ENCODE data around the gene STYK1.
"Not testable (repeated sequence)": the region's sequence is repeated elsewhere in the genome, so short reads cannot be mapped to it uniquely, and the experiment has no call there.

STYK1 gene

DNA sequence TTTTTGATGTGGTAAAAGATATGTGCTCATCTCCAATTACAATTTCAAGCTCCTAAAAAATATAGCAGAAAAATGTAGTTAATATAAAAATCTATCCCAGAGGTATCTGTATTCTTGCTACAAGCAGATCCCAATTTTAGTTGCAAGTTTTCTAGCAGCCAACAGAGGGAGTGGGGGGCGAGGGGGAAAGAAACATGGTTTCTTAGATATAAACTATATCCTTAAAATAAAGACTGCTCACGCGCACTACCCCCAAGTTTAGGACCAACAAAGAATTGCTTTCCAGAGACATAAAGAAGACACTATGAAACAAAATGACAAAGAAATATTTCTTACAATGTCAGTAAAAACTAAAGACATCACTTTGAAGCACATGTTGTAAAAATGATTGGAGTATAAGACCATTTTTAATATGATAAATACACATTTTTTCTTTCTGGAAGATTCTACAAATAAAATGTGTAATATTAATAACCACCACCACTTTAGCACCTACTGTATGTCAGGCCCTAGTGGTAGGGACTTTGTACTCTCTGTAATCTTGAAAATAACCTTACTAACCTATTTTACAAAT lies 65.9 kb downstream of the STYK1 start:
- H3K9me3 ChIP-seq (ENCODE audit: control insufficient read depth, insufficient read depth, low read depth, low read length): no peaks in the 10 kb centered on the region
- no peaks in the 10 kb centered on the region for H3K27me3 ChIP-seq (ENCODE audit: control insufficient read depth, insufficient read depth, low read length)
- no peak overlapping the region for H3K4me3 ChIP-seq (ENCODE audit: low read depth, low read length)
- 0 out of 2 replicates have a peak, but pooled peaks cover 5% of the 10 kb centered on the region for H3K4me1 ChIP-seq (ENCODE audit: control insufficient read depth, insufficient read depth, low read length)
- no peak overlapping the region for H3K9ac ChIP-seq (ENCODE audit: low read length)
- H3K36me3 ChIP-seq (ENCODE audit: control insufficient read depth, insufficient read depth, low read length): peaks cover 69% of the 10 kb centered on the region
- no peak overlapping the region for H3K27ac ChIP-seq (ENCODE audit: low read depth, low read length)

DNA sequence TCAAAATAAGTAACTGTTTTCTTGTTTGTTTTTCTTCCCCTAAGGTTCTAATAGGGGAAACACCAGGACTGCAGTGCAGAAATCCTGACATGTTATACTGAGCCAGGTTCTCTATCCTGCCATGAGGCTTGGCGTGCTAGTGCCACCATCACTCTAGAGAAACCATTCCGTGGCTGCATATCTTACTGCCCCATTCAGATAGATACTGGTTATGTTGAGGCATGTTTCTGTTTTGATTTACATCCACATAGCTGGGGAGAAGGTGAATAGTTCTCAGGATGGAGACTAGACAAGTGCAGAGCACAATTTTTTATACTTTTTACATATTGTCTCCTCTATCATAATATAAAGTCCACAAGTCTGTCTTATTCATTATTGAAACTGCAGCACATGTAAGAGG lies 72.0 kb downstream of the STYK1 start:
- Histone ChIP-seq H3K4me1 (ENCODE audit: control insufficient read depth, insufficient read depth, low read length) (no peaks in the 10 kb centered on the region), H3K9me3 (ENCODE audit: control insufficient read depth, insufficient read depth, low read depth, low read length) (no peaks in the 10 kb centered on the region), H3K36me3 (ENCODE audit: control insufficient read depth, insufficient read depth, low read length) (peaks cover 34% of the 10 kb centered on the region), H3K27me3 (ENCODE audit: control insufficient read depth, insufficient read depth, low read length) (no peaks in the 10 kb centered on the region), H3K4me3 (ENCODE audit: low read depth, low read length) (no peak overlapping the region), H3K27ac (ENCODE audit: low read depth, low read length) (no peak overlapping the region), H3K9ac (ENCODE audit: low read length) (no peak overlapping the region)

DNA sequence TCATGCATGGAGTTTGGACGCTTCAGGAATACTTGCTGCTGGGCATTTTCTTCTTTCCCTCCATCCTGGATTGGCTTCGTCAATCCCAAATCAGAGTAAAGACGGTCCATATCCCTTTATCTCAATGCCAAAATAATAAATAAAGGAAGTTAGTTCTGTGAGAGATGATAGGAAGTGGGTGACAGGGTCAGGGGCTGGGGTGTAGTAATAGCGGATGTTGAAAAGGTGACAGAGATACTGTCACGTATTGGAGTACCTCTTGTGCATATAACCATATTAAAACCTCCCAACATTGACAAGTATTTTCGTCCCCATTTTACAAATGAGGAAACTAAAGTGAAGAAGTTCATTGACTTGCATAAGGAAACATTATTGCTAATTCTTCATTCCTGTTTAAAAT lies 72.9 kb downstream of the STYK1 start:
- no peaks in the 10 kb centered on the region for H3K9me3 ChIP-seq (ENCODE audit: control insufficient read depth, insufficient read depth, low read depth, low read length)
- no peak overlapping the region for H3K9ac ChIP-seq (ENCODE audit: low read length)
- no peaks in the 10 kb centered on the region for H3K27me3 ChIP-seq (ENCODE audit: control insufficient read depth, insufficient read depth, low read length)
- H3K27ac ChIP-seq (ENCODE audit: low read depth, low read length): no peak overlapping the region
- H3K4me3 ChIP-seq (ENCODE audit: low read depth, low read length): no peak overlapping the region
- H3K4me1 ChIP-seq (ENCODE audit: control insufficient read depth, insufficient read depth, low read length): no peaks in the 10 kb centered on the region
- H3K36me3 ChIP-seq (ENCODE audit: control insufficient read depth, insufficient read depth, low read length): peaks cover 32% of the 10 kb centered on the region

DNA sequence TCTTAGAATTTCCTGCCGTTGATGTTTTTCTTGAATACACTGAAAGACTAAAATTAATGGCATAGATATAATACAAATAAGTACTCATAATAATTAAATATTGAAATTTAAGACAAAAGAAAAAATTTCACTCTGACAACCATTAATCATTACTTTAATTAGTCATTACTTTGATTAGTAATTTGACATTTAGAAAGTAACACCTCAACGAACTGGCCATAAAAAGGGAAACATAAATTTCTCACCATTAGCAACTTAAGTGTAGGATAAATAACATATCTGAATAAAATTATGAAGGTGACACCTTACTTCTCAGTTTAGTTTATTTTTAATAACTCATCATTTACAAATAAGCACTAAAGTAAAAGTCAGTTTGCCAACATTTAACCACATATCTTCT lies 78.0 kb downstream of the STYK1 start:
- Histone ChIP-seq H3K27me3 (ENCODE audit: control insufficient read depth, insufficient read depth, low read length) (no peaks in the 10 kb centered on the region), H3K9ac (ENCODE audit: low read length) (no peak overlapping the region), H3K27ac (ENCODE audit: low read depth, low read length) (no peak overlapping the region), H3K9me3 (ENCODE audit: control insufficient read depth, insufficient read depth, low read depth, low read length) (no peaks in the 10 kb centered on the region), H3K4me1 (ENCODE audit: control insufficient read depth, insufficient read depth, low read length) (no peaks in the 10 kb centered on the region), H3K36me3 (ENCODE audit: control insufficient read depth, insufficient read depth, low read length) (peaks cover 31% of the 10 kb centered on the region), H3K4me3 (ENCODE audit: low read depth, low read length) (no peak overlapping the region)

DNA sequence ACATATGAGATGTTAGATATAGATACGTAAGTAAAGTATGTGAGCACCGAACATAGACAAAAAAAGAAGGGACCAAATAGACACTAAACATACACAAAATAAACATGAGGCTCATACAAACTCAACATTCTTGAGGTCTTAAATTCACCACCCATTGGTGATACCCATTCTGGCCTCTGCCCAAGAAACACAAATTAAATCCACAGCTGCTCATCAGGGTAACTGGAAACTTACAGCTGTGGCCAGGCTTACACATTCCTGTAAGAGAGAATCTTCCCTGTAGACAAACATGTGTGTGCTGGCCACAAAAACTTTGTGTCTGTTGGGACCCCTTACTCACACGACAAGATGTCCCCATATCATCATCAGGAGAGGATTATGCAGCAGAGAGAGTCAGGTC lies 82.9 kb downstream of the STYK1 start:
- H3K9ac ChIP-seq (ENCODE audit: low read length): no peak overlapping the region
- H3K4me1 ChIP-seq (ENCODE audit: control insufficient read depth, insufficient read depth, low read length): no peaks in the 10 kb centered on the region
- H3K4me3 ChIP-seq (ENCODE audit: low read depth, low read length): no peak overlapping the region
- H3K27me3 ChIP-seq (ENCODE audit: control insufficient read depth, insufficient read depth, low read length): no peaks in the 10 kb centered on the region
- H3K9me3 ChIP-seq (ENCODE audit: control insufficient read depth, insufficient read depth, low read depth, low read length): no peaks in the 10 kb centered on the region
- H3K27ac ChIP-seq (ENCODE audit: low read depth, low read length): no peak overlapping the region
- peaks cover 26% of the 10 kb centered on the region for H3K36me3 ChIP-seq (ENCODE audit: control insufficient read depth, insufficient read depth, low read length)

DNA sequence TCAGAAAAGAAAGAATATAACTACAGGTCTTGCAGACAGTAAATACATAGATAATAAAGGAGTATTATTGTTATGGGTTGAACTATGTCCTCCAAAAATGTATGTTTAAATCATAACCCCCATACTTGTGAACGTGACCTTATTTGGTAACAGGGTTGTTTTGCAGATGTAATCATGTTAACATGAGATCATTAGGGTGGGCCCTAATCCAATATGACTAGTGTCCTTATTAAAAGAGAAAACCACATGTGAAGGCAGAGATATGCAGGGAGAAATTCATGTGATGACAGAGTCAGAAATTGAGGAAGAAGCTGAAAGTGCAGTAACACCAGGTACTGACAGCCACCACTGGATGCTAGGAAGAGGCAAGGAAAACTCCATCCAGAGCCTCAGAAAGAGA lies 89.4 kb downstream of the STYK1 start:
- Histone ChIP-seq H3K27me3 (ENCODE audit: control insufficient read depth, insufficient read depth, low read length) (no peaks in the 10 kb centered on the region), H3K27ac (ENCODE audit: low read depth, low read length) (no peak overlapping the region), H3K9ac (ENCODE audit: low read length) (no peak overlapping the region)

DNA sequence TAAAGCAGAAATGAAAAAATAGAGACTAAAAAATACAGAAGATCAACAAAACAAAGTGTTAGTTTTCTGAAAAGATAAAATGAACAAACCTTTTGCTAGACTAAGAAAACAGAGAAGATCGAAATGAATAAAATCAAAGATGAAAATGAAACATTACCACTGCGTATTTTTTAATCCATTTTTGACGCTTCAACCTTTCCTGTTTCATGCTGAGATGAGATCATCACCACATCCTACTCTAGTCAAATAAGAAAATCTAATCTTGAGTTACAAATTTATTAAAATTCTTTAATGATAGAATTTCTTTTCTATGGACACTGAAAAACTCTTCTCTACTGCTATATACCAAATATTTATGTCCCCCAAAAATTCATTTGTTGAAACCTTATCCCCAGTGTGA lies 91.1 kb downstream of the STYK1 start:
- H3K36me3 ChIP-seq (ENCODE audit: control insufficient read depth, insufficient read depth, low read length): peaks cover 15% of the 10 kb centered on the region
- peaks cover 5% of the 10 kb centered on the region; the same call in 1 of the 2 replicates for H3K9me3 ChIP-seq (ENCODE audit: control insufficient read depth, insufficient read depth, low read depth, low read length)
- H3K4me3 ChIP-seq (ENCODE audit: low read depth, low read length): no peak overlapping the region
- H3K9ac ChIP-seq (ENCODE audit: low read length): no peak overlapping the region
- no peak overlapping the region for H3K27ac ChIP-seq (ENCODE audit: low read depth, low read length)
- H3K4me1 ChIP-seq (ENCODE audit: control insufficient read depth, insufficient read depth, low read length): no peaks in the 10 kb centered on the region
- no peaks in the 10 kb centered on the region for H3K27me3 ChIP-seq (ENCODE audit: control insufficient read depth, insufficient read depth, low read length)

More for the DNA sequence above, 89.4 kb downstream of the STYK1 start:
- Histone ChIP-seq H3K4me1 (ENCODE audit: control insufficient read depth, insufficient read depth, low read length) (no peaks in the 10 kb centered on the region), H3K36me3 (ENCODE audit: control insufficient read depth, insufficient read depth, low read length) (peaks cover 21% of the 10 kb centered on the region), H3K4me3 (ENCODE audit: low read depth, low read length) (no peak overlapping the region), H3K9me3 (ENCODE audit: control insufficient read depth, insufficient read depth, low read depth, low read length) (peaks cover 5% of the 10 kb centered on the region; the same call in 1 of the 2 replicates)

DNA sequence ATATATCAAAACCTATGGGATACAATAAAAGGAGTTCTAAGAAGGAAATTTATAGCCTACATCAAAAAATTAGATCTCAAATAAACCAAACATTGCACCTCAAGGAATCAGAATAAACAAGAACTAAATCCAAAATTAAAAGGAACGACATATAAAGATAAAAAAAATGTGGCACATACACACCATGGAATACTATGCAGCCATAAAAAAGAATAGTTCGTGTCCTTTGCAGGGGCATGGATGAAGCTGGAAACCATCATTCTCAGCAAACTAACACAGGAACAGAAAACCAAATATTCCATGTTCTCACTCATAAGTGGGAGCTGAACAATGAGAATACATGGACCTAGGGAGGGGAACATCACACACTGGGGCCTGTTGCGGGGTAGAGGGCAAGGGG lies 91.7 kb downstream of the STYK1 start:
- H3K27ac ChIP-seq (ENCODE audit: low read depth, low read length); H3K27me3 ChIP-seq (ENCODE audit: control insufficient read depth, insufficient read depth, low read length); H3K9ac ChIP-seq (ENCODE audit: low read length); H3K9me3 ChIP-seq (ENCODE audit: control insufficient read depth, insufficient read depth, low read depth, low read length); H3K4me1 ChIP-seq (ENCODE audit: control insufficient read depth, insufficient read depth, low read length); H3K4me3 ChIP-seq (ENCODE audit: low read depth, low read length): not testable (repeated sequence)
- peaks cover 15% of the 10 kb centered on the region for H3K36me3 ChIP-seq (ENCODE audit: control insufficient read depth, insufficient read depth, low read length)

DNA sequence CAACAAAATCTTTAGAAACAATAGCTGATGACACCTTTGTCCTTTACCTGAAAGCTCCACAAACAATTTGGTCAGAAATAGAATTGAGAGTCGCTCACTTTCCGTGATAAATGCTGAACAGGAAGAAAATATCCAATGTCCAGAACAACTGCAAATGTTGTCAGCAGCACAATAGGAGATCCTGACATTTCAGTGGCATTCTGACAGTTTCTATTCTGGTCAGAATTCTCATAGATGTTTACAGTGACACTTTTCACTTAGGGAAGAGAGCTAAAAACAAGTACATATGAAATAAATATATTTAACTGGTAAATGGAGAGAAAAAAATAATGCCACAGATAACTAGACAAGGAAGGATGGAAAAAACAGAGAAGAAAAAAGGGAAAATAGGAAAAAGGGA lies 99.5 kb downstream of the STYK1 start:
- Histone ChIP-seq H3K9ac (ENCODE audit: low read length) (no peak overlapping the region), H3K4me1 (ENCODE audit: control insufficient read depth, insufficient read depth, low read length) (peaks cover 12% of the 10 kb centered on the region), H3K27me3 (ENCODE audit: control insufficient read depth, insufficient read depth, low read length) (no peaks in the 10 kb centered on the region), H3K9me3 (ENCODE audit: control insufficient read depth, insufficient read depth, low read depth, low read length) (no peaks in the 10 kb centered on the region), H3K4me3 (ENCODE audit: low read depth, low read length) (no peak overlapping the region), H3K36me3 (ENCODE audit: control insufficient read depth, insufficient read depth, low read length) (no peaks in the 10 kb centered on the region), H3K27ac (ENCODE audit: low read depth, low read length) (no peak overlapping the region)

DNA sequence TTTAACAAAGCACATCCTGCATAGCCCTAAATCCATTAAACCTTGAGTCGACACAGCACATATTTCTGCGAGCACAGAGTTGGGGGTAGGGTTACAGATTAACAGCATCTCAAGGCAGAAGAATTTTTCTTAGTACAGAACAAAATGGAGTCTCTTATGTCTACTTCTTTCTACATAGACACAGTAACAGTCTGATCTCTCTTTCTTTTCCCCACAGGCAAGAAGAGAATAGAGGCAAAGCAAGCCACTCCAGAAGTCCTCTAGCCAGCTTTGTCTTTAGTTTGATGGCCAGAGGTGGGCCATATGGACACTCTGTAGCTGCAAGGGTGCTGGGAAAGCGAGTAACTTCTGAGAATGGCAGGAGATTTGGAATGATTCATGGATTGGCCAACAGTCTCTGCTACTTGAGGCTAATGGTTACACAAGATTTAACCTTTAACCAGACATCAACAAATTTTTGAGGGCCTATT lies 101.8 kb downstream of the STYK1 start:
- Histone ChIP-seq H3K4me1 (ENCODE audit: control insufficient read depth, insufficient read depth, low read length) (peaks cover 12% of the 10 kb centered on the region), H3K27ac (ENCODE audit: low read depth, low read length) (peak overlapping the region; percentile 48; the same call in 1 of the 2 replicates), H3K9ac (ENCODE audit: low read length) (peak overlapping the region; percentile 10)
- not testable (repeated sequence) for H3K9me3 ChIP-seq (ENCODE audit: control insufficient read depth, insufficient read depth, low read depth, low read length); H3K4me3 ChIP-seq (ENCODE audit: low read depth, low read length); H3K27me3 ChIP-seq (ENCODE audit: control insufficient read depth, insufficient read depth, low read length); H3K36me3 ChIP-seq (ENCODE audit: control insufficient read depth, insufficient read depth, low read length)

DNA sequence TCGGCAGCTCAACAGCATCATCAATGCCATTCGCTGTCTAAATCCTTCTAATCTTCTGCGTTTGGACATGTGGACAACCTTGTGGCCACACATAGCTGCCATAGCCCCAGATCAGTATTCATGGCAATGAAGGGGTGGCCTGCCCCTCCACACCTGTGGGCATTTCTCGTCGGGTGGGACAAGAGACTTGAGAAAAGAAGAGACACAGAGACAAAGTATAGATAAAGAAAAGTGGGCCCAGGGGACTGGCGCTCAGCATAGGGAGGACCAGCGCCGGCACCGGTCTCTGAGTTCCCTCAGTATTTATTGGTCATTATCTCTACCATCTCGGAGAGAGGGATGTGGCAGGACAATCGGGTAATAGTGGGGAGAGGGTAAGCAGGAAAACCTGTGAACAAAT lies 102.7 kb downstream of the STYK1 start:
- H3K4me1 ChIP-seq (ENCODE audit: control insufficient read depth, insufficient read depth, low read length): peaks cover 9% of the 10 kb centered on the region; the same call in 1 of the 2 replicates

More for the DNA sequence above, 102.7 kb downstream of the STYK1 start:
- H3K36me3 ChIP-seq (ENCODE audit: control insufficient read depth, insufficient read depth, low read length): no peaks in the 10 kb centered on the region
- no peaks in the 10 kb centered on the region for H3K27me3 ChIP-seq (ENCODE audit: control insufficient read depth, insufficient read depth, low read length)
- H3K9me3 ChIP-seq (ENCODE audit: control insufficient read depth, insufficient read depth, low read depth, low read length): no peaks in the 10 kb centered on the region
- H3K27ac ChIP-seq (ENCODE audit: low read depth, low read length): no peak overlapping the region
- no peak overlapping the region for H3K4me3 ChIP-seq (ENCODE audit: low read depth, low read length)
- peak overlapping the region; percentile 42 for H3K9ac ChIP-seq (ENCODE audit: low read length)
